GM15510 (cell line): ENCODE measurements around the gene ZBTB20.

Experiments
- POLR2A ChIP-seq: IDR thresholded peaks from 3 replicates; pipeline ENCODE4 v1.6.1; 2011; ENCODE audit warnings: borderline replicate concordance; ENCODE audit not compliant: insufficient read length; ENCODE audit errors: extremely low read depth

Gene ZBTB20

DNA sequence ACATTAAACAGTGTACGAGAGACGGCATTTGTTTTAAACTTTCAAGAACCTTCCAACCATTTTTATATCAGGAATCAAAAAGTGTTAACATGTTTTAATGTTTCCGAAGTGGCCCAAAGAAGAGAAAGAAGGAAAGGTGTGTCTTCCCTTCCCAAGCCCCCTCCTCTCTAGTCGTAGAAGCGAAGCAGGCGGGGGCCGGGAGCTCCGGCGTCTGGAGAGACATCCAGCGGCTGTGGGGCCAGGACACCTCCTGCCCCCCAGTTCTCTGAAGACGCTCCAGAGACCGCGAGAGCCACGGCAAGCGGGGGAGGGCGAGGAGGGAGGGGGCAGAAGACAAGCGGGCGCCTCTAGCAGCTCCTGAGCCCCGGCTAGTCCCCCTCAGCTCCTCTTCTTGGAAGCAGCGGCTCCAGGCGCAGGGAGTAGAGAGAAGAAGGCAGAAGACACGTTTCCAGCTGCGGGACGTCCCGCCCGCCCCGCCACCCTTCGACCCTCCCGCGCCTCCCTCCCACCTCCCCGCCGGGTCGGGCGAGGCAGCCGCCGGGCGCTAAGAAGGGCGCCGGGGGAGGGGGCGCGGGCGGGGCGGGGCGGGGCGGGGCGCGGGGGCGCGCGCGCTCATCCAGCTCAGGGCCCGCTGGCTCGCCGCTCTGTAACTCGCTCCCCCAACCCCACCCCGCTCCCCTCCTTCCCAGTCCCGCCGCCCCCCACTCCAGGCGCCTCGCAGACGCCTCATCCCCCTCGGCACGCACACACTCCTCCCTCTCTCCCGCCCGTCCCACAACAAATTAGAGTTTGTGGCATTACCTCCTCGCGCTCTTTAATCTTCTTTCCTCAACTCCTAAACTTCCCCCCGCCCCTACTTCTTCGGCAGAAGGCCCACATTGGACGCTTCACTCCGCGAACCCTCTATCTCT lies at the start of gene ZBTB20:
TSS of gene ZBTB20 (minus strand) at position 871 of the 911 bp plus-strand sequence.
- peak; percentile 54 for TF ChIP-seq POLR2A

DNA sequence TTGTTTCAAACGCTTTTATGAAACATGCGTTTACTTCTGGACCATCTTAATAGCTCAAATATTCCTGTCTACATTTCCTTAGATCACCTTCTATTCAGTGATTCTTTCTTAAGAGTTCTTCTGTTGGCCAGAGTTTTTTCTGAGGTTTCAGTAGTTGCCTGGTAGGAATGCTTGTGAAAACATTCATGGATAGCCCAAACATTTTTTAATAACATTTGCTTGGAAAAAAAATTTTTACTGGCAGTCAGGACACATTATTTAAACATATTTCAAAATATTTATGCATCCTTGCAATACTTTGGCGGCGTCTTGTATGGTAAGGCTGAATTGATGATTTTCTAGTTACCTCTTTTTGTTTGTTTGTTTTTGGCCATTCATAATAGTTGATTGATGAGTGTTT lies 47.4 kb upstream of the ZBTB20 start:
- no peak for TF ChIP-seq POLR2A

DNA sequence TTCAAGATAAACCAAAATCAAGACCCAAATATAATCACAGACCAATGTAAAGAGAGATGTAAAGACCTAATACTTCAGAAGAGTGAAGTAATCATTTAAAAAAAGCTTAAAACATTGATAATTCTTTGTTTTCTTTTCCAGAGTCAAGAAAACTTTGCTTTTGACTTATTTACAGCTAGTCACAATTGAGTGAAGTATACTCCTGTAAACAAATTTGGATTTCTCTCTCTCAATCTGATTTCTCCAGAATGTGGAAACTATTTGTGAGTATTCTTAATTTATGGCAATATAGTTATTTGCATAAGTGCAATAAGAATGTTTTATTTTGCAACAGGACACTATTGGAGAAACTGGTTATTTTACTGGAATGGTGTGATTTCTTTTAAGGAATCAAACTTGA lies 43.7 kb upstream of the ZBTB20 start:
- no peak for TF ChIP-seq POLR2A

DNA sequence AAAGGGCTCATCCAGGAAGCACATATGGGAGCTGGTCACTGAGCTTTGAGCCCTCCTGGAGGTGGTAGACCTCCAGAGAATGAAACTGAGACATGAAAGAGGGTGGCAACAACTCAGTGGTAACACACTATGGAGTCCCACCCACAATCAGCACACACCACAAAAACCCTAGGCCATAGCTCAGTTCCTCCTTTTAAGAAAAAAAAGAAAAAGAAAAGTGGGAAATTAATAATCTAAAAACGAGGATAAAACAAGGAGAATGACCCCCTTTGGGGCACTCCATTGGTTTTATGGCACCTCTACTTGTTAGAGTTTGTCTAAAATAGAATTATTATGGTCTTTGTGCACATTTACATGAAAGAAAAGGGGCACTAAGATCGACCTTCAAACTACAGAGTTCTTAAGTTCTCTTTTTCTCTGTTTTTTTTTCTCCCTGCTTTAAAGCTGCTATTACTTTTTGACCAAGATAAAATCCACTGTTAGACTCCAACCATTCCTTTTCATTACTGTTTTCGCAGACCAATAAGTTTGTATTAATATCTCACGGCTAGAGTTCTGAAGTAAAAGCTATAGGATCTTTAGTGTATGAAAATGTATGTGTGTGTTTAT lies 40.2 kb upstream of the ZBTB20 start:
- TF ChIP-seq POLR2A: no peak

DNA sequence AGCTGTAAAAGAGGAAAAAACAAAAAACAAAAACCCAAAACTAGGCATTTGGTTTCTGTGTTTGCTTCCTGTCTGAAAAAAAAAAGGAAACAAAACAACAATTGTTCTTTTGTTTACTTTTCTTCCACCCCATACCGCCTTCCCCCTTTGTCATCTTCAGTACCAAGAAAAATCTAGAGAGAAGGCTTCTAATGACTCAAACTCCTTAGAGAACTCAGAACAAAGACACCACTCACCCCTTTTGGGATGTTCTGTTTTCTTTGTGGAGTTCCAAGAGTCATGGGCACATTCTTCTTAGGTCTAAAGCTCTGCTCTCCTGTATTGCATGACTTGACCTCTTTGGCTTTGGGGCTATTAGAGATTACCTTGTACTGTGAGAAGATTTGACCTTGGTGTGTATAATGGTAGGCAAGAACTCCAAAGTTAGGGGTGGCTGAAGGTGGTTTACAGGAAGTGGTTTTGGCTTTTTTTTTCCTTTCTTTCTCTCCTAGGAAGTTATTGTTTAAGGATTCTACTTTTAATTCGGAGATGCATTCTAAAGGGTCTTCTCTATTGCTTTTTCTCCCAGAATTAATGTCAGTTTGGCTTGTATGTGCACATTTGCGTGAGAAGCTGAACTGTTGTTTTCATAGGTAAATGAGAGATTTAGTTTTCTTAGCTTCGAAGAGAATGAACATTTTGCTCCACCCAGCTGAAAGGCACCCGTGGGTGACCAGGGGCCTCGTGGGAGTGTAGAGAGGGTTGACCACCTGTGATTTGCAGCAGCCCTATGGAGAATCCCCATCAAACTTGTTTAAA lies 39.5 kb upstream of the ZBTB20 start:
- no peak for TF ChIP-seq POLR2A

DNA sequence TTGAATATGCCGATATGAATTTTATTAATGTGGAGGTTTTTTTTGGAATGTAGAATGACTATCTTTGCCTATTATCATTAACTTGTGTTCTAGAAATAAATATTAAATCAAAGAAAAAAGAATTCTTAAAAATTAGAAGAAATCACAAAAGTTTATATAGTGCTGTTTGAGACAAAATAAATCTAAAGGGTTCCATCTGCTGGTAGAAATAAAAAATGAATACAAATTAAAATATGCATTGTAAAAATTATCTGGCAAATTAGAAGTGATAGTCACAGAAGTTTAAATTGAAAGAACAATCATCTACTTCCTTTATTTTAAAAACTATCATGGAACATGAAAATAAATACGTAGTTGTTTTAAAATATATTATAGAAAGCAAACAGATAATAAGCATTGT lies 22.7 kb upstream of the ZBTB20 start:
- TF ChIP-seq POLR2A: no peak

DNA sequence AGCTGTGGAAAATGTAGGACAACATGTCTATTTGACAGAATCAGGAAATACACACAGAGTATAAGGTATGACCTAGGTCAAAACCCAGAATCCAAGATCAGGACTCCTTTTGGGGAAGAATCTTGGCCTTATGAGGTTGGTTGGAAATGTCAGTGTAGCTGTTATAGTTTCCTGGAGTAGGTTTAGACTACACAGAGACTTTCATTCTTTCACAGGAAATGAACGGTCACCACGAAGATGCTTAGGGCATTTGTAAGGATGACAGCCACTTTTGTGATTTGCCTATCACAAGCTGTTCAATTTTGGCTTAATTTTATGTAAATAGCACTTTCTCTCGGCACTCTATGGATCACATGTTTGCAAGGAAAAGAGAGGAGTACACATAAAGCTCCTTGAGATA lies 18.6 kb upstream of the ZBTB20 start:
- TF ChIP-seq POLR2A: no peak

DNA sequence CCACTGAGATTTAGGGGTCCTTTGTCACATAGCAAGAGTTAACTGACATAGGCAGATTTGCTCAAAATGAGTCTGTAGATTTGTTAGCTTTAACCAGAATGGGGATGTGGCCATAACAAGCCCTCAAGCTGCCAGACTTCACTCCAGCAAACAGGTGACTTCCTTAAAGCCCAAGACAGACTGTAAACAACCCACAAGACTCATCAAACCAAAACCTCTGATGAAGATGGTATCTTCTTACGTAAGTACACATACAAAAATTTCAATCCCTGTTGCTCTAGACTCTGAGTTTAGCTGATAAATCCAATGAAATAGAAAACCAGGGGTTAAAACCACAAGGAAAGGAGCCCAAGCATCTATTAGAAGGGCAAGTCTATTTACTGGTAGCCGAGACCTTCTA lies 18.2 kb upstream of the ZBTB20 start:
- no peak for TF ChIP-seq POLR2A

DNA sequence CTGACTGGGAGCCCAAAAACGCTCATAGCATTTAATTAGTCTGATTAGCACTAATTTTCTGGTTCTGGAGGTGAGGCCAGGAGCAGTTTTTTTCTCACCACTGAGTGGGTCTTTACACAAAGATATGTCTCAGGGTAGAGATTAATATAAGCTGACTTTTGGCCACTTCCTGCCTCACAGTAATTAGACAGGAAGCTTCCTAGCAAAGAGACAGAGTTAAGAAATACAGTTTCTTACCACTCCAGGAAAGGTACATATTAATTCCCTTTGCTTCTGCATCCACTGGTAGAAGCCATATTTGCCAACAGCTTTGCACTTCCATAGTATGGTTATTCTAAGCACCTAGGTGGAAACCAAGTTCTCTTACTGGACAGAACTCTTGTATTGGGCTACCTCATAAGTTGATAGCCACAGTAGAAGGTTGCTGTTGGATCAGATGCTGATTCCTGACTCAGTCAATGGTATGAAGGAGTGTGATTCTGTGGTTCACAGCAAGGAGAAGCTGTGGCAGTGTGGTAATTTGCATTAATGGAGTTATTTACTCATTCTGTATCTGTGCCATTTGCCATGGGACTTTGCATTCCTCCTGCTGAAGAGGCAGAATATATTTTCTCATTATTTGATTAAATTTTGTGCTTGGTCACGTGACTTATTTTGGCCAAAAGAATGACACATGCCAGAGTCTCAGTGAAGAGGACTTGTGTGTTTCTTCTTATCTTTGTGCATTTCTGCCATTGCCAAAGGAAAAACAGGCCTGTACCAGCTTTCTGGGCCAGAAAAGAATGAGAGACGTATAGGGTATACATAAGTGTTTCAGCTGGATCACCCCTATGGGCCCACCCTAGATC lies 17.5 kb upstream of the ZBTB20 start:
- TF ChIP-seq POLR2A: no peak

DNA sequence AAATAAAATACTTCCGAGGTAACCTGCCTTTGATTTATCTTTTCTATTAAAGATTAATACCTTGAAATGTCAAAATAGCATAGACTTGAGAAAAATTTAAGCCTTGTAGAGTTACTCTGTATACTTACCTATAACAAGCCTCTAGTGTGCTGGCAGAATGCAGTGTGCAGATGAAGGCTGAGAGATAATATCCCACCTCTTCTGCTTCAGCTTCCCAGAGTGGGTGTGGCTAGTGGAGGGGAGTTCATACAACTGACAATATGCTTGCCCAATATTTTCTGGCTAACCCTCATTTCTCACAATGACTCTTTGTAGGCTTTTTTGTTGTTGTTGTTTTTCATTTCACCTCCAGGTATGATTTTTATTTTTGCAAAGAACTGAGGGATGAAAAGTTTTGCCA lies 15.7 kb upstream of the ZBTB20 start:
- TF ChIP-seq POLR2A: no peak

DNA sequence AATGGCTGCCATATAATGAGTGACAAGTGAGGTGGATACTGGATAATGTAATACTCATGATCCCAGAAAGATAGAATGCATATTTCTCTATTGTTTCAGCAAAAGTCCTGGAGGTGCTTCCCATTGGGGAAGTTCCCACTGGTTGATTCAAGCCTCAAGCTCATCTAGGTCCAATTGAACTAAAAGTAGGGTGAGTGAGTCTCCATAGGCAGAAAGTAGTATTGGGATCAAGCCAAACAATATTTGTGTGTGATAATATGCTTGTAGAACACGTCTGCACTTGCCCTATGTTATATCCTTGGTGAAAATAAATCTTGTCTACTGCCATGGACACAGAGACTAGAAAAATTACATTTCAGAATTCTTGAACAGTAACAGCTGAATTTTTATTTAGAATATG lies 14.8 kb upstream of the ZBTB20 start:
- TF ChIP-seq POLR2A: no peak

DNA sequence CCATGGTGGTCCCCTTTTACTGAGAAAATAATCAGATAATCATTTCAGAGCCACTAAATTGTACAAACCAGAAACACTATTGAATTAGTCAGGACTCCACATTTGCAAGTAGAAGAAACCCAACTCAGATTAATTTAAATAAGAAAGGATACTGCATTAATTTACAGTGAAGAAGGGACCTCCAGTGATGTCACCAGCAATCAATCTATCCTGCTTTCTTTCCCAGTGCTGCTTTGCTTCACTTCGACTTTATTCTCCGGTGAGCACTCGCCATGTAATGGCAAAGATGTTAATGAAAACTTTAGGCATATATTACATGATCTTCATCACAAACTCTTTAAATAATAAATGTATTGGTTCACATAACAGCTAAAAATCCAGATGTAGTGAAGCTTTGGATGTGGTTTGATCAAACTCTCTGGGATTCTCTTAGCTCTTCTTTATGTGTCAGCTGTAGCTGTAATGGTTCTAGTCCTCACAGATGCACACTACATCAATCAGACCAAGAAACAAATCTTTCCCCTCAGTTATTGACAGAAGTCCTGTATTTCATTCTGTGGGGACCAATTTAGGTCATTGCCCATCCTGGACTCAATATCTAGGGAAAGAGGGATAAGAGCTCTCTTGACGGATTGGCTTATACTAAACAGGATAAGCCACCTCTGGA lies 14.2 kb upstream of the ZBTB20 start:
- TF ChIP-seq POLR2A: no peak

DNA sequence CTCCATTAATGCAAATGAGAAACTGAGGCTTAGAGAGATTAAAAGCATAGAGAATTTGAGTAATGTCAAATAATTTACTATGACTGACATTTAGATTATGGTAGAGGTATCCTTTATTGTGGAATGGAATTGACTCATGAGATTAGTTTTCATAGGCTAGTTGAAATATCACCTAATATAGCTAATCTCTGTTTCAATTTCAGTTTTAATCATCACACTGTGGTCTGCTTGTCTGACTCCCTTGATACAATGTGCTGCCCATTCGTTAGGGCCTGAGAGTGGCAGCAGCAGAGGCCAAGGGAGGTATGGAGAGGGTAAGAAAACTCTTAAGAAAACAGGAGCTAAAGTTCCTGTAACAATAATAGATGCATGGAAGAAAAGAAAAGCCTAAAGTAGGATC lies 13.2 kb upstream of the ZBTB20 start:
- no peak for TF ChIP-seq POLR2A

DNA sequence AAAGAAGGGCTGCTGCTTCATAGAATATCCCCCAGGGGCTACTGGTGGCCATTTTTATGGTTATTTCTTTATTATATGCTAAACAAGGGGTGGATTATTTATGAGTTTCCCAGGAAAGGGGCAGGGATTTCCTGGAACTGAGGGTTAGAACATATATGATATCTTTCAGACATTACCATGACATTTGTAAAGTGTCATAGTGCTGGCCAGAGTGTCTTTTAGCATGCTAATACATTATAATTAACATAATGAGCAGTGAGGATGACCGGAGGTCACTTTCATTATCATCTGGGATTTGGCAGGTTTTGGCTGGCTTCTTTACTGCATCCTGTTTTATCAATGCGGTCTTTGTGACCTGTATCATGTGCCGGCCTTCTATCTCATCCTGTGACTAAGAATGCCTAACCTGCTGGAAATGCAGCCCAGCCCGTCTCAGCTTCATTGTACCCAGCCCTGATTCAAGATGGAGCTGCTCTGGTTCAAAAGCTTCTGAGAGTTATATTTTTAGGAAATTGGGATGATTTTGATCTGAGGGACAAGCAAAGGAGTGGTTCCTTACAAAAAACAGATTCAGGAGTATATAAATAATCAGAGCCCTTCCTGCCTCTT lies 9.1 kb upstream of the ZBTB20 start:
- no peak for TF ChIP-seq POLR2A

DNA sequence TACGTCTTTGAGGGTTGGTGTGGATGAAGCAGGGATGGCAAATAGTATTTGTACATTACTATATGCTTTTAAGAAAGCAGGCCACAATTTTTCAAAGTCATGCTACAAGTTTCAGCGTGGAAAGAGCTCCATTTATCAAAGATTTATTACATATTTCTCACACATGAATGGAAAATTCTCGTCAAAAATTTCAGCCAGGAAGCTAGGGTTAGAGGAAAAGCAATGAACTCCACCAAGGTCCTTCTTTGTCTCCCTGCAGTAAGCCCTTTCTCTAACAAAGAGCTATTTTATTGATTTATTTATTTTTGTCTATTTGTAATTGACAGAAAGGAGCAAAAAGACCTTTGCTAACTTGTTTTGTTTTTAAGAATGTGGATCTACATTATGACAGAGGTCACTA lies 7.5 kb upstream of the ZBTB20 start:
- no peak for TF ChIP-seq POLR2A
